Measurements from ENCODE around the gene TRIM14. TPM values are rescaled to one million over a fixed set of nuclear protein-coding genes. Genes with fewer than 3 reads are reported as not detected.

Gene TRIM14
- total and polyA plus RNA-seq, 2 donors from 2014 or later = 11.3 to 26.3 TPM

GRCh38 chr9:98158071-98158831, 39.2 kb upstream of the TRIM14 start:
- intact Hi-C loops (cut with DNase I) = no loop called here
- H3K4me1 ChIP-seq (ENCODE audit: control insufficient read depth in 2 of 3, insufficient read depth in 2 of 3, low read depth in 1 of 3, low read length in 3 of 3) = no peaks in the 10 kb centered on the region
- TF ChIP-seq, protein P1, sequence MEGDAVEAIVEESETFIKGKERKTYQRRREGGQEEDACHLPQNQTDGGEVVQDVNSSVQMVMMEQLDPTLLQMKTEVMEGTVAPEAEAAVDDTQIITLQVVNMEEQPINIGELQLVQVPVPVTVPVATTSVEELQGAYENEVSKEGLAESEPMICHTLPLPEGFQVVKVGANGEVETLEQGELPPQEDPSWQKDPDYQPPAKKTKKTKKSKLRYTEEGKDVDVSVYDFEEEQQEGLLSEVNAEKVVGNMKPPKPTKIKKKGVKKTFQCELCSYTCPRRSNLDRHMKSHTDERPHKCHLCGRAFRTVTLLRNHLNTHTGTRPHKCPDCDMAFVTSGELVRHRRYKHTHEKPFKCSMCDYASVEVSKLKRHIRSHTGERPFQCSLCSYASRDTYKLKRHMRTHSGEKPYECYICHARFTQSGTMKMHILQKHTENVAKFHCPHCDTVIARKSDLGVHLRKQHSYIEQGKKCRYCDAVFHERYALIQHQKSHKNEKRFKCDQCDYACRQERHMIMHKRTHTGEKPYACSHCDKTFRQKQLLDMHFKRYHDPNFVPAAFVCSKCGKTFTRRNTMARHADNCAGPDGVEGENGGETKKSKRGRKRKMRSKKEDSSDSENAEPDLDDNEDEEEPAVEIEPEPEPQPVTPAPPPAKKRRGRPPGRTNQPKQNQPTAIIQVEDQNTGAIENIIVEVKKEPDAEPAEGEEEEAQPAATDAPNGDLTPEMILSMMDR (IDR thresholded peaks at IDR 0.05; ENCODE audit: borderline replicate concordance, extremely low read depth, insufficient read depth) = no peak
- H3K4me3 ChIP-seq (ENCODE audit: low read length in 3 of 3) = no peak overlapping the region
- no peaks in the 10 kb centered on the region for H3K36me3 ChIP-seq (ENCODE audit: control insufficient read depth in 2 of 3, insufficient read depth in 3 of 3, low read length in 3 of 3)
- FAIRE-seq (no peak), DNase-seq (no peak)
- no peak overlapping the region for H3K9ac ChIP-seq (ENCODE audit: low read length in 3 of 3)
- H3K9me3 ChIP-seq (ENCODE audit: control insufficient read depth in 2 of 3, insufficient read depth in 1 of 3, low read length in 3 of 3) = no peaks in the 10 kb centered on the region
- H3K27ac ChIP-seq (ENCODE audit: low read depth in 2 of 2, low read length in 2 of 2) = no peak overlapping the region
- H3K27me3 ChIP-seq (ENCODE audit: control insufficient read depth, insufficient read depth, low read length) = no peaks in the 10 kb centered on the region

GRCh38 chr9:98157372-98157771, 38.4 kb upstream of the TRIM14 start:
- intact Hi-C loops (cut with DNase I) = no loop called here
- FAIRE-seq = no peak
- no peak overlapping the region for H3K27ac ChIP-seq (ENCODE audit: low read depth in 2 of 2, low read length in 2 of 2)
- DNase-seq = no peak
- no peaks in the 10 kb centered on the region for H3K27me3 ChIP-seq (ENCODE audit: control insufficient read depth, insufficient read depth, low read length)
- H3K4me1 ChIP-seq (ENCODE audit: control insufficient read depth in 2 of 3, insufficient read depth in 2 of 3, low read depth in 1 of 3, low read length in 3 of 3) = no peaks in the 10 kb centered on the region
- TF ChIP-seq, protein P1 (IDR thresholded peaks at IDR 0.05; ENCODE audit: borderline replicate concordance, extremely low read depth, insufficient read depth) = no peak
- no peak overlapping the region for H3K9ac ChIP-seq (ENCODE audit: low read length in 3 of 3)
- no peaks in the 10 kb centered on the region for H3K9me3 ChIP-seq (ENCODE audit: control insufficient read depth in 2 of 3, insufficient read depth in 1 of 3, low read length in 3 of 3)
- no peak overlapping the region for H3K4me3 ChIP-seq (ENCODE audit: low read length in 3 of 3)
- no peaks in the 10 kb centered on the region for H3K36me3 ChIP-seq (ENCODE audit: control insufficient read depth in 2 of 3, insufficient read depth in 3 of 3, low read length in 3 of 3)

GRCh38 chr9:98154678-98155077, 35.7 kb upstream of the TRIM14 start:
- Histone ChIP-seq H3K9me3 (ENCODE audit: control insufficient read depth in 2 of 3, insufficient read depth in 1 of 3, low read length in 3 of 3) (no peaks in the 10 kb centered on the region), H3K27me3 (ENCODE audit: control insufficient read depth, insufficient read depth, low read length) (no peaks in the 10 kb centered on the region), H3K4me3 (ENCODE audit: low read length in 3 of 3) (no peak overlapping the region), H3K36me3 (ENCODE audit: control insufficient read depth in 2 of 3, insufficient read depth in 3 of 3, low read length in 3 of 3) (no peaks in the 10 kb centered on the region), H3K9ac (ENCODE audit: low read length in 3 of 3) (no peak overlapping the region), H3K4me1 (ENCODE audit: control insufficient read depth in 2 of 3, insufficient read depth in 2 of 3, low read depth in 1 of 3, low read length in 3 of 3) (no peaks in the 10 kb centered on the region), H3K27ac (ENCODE audit: low read depth in 2 of 2, low read length in 2 of 2) (no peak overlapping the region)
- no peak for FAIRE-seq
- intact Hi-C loops (cut with DNase I) = no loop called here
- TF ChIP-seq, protein P1 (IDR thresholded peaks at IDR 0.05; ENCODE audit: borderline replicate concordance, extremely low read depth, insufficient read depth) = no peak
- DNase-seq = no peak

All from kidney (tissue), 14 donors.